HK-2 (cell line): ENCODE measurements around the gene PRPF6.
"Not testable (repeated sequence)": the region's sequence is repeated elsewhere in the genome, so short reads cannot be mapped to it uniquely, and the experiment has no call there.

Experiments used
- DNase-seq: peaks from one replicate; pipeline ENCODE4 v3.0.0-alpha.2; 2018; ENCODE audit not compliant: unreplicated experiment

Gene PRPF6

GRCh38 chr20:63973636-63974401 is 7.1 kb upstream of the PRPF6 start:
- peak; percentile 75 for DNase-seq

- no peak for DNase-seq
These were observed 6.3 kb upstream of the PRPF6 start for GRCh38 chr20:63974402-63975200.

- DNase-seq: not testable (repeated sequence)
These were observed 4.4 kb upstream of the PRPF6 start for GRCh38 chr20:63976511-63976910.

GRCh38 chr20:63976980-63977738 is 3.8 kb upstream of the PRPF6 start:
- DNase-seq: no peak

DNA sequence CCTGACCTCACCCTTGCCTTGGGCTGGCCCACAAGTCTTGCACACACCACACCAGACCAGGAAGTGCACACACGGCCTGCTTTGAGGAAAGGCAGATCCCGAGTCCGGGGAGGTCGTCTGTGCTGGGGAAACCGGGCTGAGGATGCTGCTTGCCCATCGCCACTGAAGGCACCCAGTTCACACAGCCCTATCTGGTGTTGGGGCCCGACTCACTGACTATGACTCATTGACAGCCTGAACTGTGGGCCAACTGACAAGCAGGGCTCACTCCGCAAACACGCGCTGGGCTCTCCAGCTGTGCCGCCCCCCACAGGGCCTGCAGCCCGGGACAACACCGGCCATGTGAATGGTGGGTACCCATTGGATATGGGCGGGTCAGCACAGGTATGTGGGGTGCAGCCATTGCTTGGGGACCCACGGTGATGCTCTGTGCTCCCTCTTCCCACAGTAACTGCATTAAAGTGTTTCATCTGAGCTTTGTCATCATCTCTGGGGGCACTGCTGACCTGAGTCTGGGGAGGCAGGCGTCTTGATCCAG is 3.1 kb upstream of the PRPF6 start:
- DNase-seq: peak; percentile 83

DNA sequence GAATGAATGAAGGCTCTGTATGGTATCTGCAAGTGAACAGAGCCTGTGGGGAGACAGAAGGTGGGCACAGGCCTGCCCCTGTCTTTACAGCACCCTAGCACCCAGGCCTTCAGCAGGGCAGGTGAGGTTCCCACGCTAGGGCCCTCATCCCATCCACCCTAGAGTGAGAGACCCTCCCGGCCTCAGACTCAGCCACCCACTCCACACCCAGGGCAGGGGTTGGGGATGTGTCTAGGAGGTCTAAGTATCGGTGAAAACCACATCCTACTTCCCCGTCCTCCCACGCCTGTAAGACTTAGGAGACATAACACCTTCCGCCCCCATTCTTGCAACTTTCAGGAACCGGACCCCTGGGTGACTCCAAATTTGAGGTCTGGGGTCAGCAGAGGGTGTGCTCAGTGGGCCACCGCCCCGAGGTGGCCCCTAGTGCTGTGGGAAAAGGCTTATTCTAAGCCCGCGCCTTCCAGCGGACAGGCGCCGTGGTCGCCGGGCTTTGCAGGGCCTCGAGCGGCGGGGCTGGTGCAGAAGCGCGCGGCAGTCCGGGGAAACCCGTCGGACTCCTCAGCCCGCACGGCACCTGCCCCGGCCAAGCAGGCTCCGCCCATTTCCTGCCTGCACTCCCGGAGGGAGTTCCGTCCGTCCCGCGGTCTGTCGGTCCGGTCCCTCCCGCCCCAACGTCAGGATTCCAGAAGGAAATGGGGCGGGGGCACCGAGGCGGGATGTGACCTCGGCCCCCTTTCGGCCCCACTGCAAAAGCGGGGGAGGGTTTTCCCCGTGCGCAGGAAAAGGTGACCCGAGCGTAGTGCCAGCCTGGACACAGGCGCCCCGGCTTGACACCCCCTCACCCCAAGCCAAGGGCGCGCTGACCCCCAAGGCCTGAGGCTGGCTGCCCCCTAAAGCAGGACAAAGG is 2.4 kb upstream of the PRPF6 start:
- DNase-seq: peak; percentile 87

DNA sequence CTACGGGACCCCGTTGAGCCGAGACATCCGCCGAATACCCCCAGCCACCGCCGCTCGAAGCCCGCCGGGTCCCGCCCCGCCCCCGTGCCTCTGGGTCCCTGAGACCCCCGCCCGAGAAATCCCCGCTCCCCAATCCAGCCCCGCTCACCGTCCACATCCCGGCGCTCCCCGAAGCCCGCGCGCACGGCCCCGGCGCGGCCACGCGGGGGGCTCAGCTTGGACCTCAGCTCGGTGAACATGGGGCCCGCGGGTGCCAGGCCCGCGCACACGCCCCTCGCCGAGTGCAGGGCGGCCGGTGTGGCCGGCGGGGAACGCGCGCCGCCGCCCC is 1.7 kb upstream of the PRPF6 start:
- DNase-seq: no peak

DNA sequence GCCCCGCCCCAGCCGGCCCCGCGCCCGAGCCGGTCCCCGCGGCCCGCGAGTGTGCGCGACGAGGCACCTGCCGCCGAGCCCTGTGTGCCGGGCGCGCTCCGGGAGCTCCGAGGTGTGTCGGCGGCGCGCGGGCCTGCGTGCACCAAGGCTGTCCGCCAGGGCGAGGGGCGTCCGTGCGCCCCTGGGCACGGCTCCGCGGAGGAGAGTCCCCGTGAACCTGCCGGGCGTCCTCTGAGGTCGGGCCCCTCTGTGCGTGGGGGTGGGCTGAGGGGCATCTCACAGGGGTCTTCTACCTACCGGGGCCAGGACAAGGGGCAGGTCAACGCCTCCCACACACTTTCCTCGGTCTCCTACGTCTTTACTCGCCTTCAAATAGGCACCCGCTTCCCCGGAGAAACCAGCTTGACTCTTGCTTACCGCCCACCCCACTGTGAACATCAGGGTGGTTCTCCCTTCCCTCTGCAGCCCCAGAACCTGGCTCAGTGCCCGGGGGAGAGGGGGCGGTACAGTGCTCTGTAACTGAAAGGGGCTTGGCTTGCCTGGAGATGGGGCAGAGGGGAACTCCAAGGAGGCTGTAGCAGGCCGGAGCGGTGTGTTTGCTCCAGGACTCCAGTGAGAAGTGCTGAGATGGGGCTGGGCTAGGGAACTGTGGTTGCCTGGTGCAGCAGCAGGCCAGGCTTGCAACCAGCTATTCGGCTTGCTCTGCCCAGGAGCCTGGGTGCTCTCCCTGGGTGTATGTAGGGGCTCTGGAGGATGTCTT is 1.2 kb upstream of the PRPF6 start, which contains the start of gene SAMD10:
Gene SAMD10, minus strand, starts transcription at position 86 of the 760 bp plus-strand sequence. CDS start 175 bp downstream, outside the sequence.
- DNase-seq: peak; percentile 77

- no peak for DNase-seq
These were observed 571 bp upstream of the PRPF6 start for GRCh38 chr20:63980317-63980805.

DNA sequence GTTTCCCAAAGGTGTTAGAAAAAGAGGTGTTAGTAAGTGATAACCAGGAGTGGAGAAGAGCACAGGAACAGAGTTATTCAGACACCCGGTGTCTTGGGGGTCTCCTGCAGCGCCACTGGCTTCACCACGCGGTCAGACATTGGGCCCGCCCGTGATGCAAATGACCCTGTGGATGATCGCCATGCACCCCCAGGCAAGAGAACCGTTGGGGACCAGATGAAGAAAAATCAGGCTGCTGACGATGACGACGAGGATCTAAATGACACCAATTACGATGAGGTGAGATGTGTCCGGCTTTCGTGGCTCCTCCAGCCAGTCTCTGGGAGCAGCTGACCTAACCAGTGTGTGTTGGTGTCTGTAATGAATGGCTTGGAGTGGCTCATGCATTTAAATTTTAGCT is 2.0 kb downstream of the PRPF6 start:
- DNase-seq: no peak

GRCh38 chr20:64000906-64001305 is 20.0 kb downstream of the PRPF6 start:
- no peak for DNase-seq

GRCh38 chr20:64001607-64002011 is 20.7 kb downstream of the PRPF6 start:
- DNase-seq: no peak

GRCh38 chr20:64003960-64004725 is 23.2 kb downstream of the PRPF6 start:
- DNase-seq: no peak

GRCh38 chr20:64005394-64005793 is 24.5 kb downstream of the PRPF6 start:
- no peak for DNase-seq

- DNase-seq: no peak
These were observed 25.6 kb downstream of the PRPF6 start for GRCh38 chr20:64006490-64006889.

DNA sequence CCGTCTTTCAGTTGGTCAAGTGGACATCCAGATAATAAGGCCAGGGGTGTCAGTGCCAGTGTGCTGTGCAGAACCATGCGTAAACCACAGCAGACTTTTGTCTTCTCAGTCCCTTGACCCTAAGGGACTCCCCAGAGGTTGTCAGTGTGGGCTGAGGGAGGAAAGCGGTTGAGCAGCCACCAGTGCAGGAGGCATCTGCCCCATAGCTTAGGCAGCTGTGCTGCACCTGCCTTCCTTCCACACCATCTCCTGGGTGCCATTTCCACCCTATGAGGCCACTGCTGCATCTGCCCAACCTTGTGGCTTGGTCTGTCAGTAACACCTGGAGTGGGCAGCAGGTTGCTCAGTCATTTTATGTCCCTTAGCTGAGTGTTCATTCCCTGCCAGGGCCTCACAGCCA is 26.0 kb downstream of the PRPF6 start:
- no peak for DNase-seq

- DNase-seq: no peak
These were observed 29.0 kb downstream of the PRPF6 start for GRCh38 chr20:64009811-64010387.

- no peak for DNase-seq
These were observed 29.8 kb downstream of the PRPF6 start for GRCh38 chr20:64010711-64011237.

DNA sequence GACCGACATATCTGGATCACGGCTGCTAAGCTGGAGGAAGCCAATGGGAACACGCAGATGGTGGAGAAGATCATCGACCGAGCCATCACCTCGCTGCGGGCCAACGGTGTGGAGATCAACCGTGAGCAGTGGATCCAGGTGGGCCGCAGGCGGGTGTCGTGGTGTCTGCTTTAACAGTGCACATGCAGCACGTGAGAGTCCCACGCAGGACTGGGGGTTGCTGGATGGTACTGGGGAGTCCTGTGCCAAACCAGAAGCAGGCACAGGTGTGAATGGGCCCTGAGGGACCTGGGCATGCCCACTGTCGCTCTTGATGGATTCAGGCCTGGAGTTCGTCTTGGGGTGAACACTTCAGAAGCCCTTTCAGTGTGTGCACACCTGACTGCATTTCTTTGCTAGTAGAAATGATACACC is 30.4 kb downstream of the PRPF6 start:
- no peak for DNase-seq
